Measurements from ENCODE around the gene CMAS.
"Not testable (repeated sequence)": the region's sequence is repeated elsewhere in the genome, so short reads cannot be mapped to it uniquely, and the experiment has no call there.

CMAS gene

DNA sequence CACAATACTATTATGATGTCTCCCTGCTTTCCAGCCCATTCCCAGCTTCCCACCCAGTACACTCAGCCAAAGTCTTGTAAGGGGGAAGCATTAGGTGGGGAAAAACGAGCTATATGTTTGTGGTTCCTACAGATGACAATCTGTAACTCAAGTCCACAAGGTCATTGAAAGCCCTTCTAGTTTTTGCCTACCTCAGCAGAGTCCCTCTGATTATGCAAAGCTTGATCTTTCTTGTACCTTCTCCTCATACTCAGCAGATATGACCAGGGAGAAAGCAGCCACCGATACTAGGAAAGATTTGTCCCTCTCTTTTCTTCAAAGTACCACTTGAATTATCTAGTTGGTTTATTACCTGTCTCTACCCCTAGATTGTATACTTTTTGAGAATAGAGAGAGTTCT lies 10.6 kb downstream of the CMAS start:
- no peak for DNase-seq
- H3K27me3 Mint-ChIP-seq = no peaks in the 10 kb centered on the region

GRCh38 chr12:22059976-22060647 lies 14.1 kb downstream of the CMAS start:
- H3K4me1 Mint-ChIP-seq (ENCODE audit: low read depth) = no peaks in the 10 kb centered on the region
- H3K27me3 Mint-ChIP-seq = no peaks in the 10 kb centered on the region
- H3K36me3 Mint-ChIP-seq (ENCODE audit: low read depth) = peaks cover 73% of the 10 kb centered on the region
- no peaks in the 10 kb centered on the region for H3K9me3 Mint-ChIP-seq
- no peak for DNase-seq
- no peak overlapping the region for H3K27ac Mint-ChIP-seq
- H3K4me3 Mint-ChIP-seq = no peak overlapping the region

More for the DNA sequence above, 10.6 kb downstream of the CMAS start:
- Mint-ChIP-seq H3K27ac (no peak overlapping the region), H3K4me3 (no peak overlapping the region), H3K36me3 (ENCODE audit: low read depth) (peaks cover 54% of the 10 kb centered on the region), H3K9me3 (no peaks in the 10 kb centered on the region), H3K4me1 (ENCODE audit: low read depth) (no peaks in the 10 kb centered on the region)

- H3K27me3 Mint-ChIP-seq = no peaks in the 10 kb centered on the region
- H3K27ac Mint-ChIP-seq = no peak overlapping the region
- peaks cover 56% of the 10 kb centered on the region for H3K36me3 Mint-ChIP-seq (ENCODE audit: low read depth)
- H3K4me3 Mint-ChIP-seq = no peak overlapping the region
- DNase-seq = no peak
- no peaks in the 10 kb centered on the region for H3K9me3 Mint-ChIP-seq
- H3K4me1 Mint-ChIP-seq (ENCODE audit: low read depth) = peaks cover 5% of the 10 kb centered on the region
These were observed 18.9 kb downstream of the CMAS start for GRCh38 chr12:22064968-22065367.

GRCh38 chr12:22066310-22066709 lies 20.3 kb downstream of the CMAS start:
- Mint-ChIP-seq H3K27ac (no peak overlapping the region), H3K27me3 (no peaks in the 10 kb centered on the region)
- no peak for DNase-seq

GRCh38 chr12:22069851-22070250 lies 23.8 kb downstream of the CMAS start:
- Mint-ChIP-seq H3K36me3 (ENCODE audit: low read depth) (peaks cover 25% of the 10 kb centered on the region), H3K27me3 (no peaks in the 10 kb centered on the region), H3K27ac (no peak overlapping the region), H3K4me3 (no peak overlapping the region), H3K9me3 (peaks cover 6% of the 10 kb centered on the region), H3K4me1 (ENCODE audit: low read depth) (peaks cover 5% of the 10 kb centered on the region)
- no peak for DNase-seq

More at GRCh38 chr12:22066310-22066709, 20.3 kb downstream of the CMAS start:
- Mint-ChIP-seq H3K36me3 (ENCODE audit: low read depth) (peaks cover 49% of the 10 kb centered on the region), H3K9me3 (no peaks in the 10 kb centered on the region), H3K4me1 (ENCODE audit: low read depth) (peaks cover 5% of the 10 kb centered on the region), H3K4me3 (no peak overlapping the region)

DNA sequence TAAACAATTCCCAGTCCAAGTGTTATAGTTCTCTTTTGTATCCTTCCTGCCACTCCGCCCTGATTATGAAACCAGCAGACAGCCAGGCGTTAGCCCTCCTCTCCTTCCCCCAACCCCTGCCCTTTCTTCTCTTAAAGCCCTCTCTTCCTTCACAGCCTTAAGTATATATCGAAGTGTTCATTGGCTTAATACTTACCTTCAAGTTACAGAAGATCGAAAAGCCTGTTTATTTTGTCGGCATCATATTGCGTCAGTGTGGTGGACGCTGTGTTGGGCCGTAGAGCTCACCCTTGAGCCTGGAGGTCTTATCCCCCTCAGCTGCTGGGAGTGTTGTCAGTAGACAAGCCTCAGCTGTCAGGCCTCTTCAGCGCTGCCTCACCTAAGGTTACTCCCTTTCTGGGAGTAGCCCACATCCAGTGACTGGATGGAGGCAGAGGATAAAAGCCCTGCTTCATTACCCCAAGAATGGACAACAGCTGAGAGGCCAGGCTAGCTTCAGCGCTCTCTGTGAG lies 36.2 kb downstream of the CMAS start:
- H3K27me3 Mint-ChIP-seq = no peaks in the 10 kb centered on the region
- no peaks in the 10 kb centered on the region for H3K36me3 Mint-ChIP-seq (ENCODE audit: low read depth)
- no peaks in the 10 kb centered on the region for H3K9me3 Mint-ChIP-seq
- DNase-seq = no peak
- no peak overlapping the region for H3K4me3 Mint-ChIP-seq
- no peaks in the 10 kb centered on the region for H3K4me1 Mint-ChIP-seq (ENCODE audit: low read depth)
- H3K27ac Mint-ChIP-seq = no peak overlapping the region

DNA sequence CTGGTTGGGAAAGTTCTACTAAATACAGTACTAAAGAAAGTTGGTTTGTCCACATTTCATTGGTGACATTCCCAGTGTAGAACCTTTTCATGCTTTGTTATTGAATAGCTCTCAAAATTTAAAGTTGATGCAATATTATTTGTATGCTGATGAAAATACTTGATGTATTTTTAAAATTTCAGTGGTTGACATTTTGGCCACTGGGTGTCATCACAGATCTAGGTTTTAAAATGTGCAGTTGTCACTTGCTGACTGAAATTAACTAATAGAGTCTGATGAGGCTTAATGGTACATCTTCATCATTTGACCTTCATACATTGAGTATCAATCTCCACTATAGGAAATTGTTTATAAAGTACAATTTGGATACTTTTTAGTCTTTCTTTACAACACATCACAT lies 37.1 kb downstream of the CMAS start:
- no peaks in the 10 kb centered on the region for H3K4me1 Mint-ChIP-seq (ENCODE audit: low read depth)
- no peaks in the 10 kb centered on the region for H3K36me3 Mint-ChIP-seq (ENCODE audit: low read depth)
- H3K27me3 Mint-ChIP-seq = no peaks in the 10 kb centered on the region
- no peak overlapping the region for H3K27ac Mint-ChIP-seq
- no peak for DNase-seq
- no peaks in the 10 kb centered on the region for H3K9me3 Mint-ChIP-seq
- no peak overlapping the region for H3K4me3 Mint-ChIP-seq

- H3K4me1 Mint-ChIP-seq (ENCODE audit: low read depth) = no peaks in the 10 kb centered on the region
- H3K36me3 Mint-ChIP-seq (ENCODE audit: low read depth) = no peaks in the 10 kb centered on the region
- no peak for DNase-seq
These were observed 38.8 kb downstream of the CMAS start for GRCh38 chr12:22084852-22085251.

GRCh38 chr12:22088886-22089285 lies 42.9 kb downstream of the CMAS start:
- H3K4me1 Mint-ChIP-seq (ENCODE audit: low read depth) = no peaks in the 10 kb centered on the region
- H3K36me3 Mint-ChIP-seq (ENCODE audit: low read depth) = no peaks in the 10 kb centered on the region
- no peaks in the 10 kb centered on the region for H3K27me3 Mint-ChIP-seq
- H3K9me3 Mint-ChIP-seq = no peaks in the 10 kb centered on the region
- no peak overlapping the region for H3K27ac Mint-ChIP-seq
- no peak overlapping the region for H3K4me3 Mint-ChIP-seq
- DNase-seq = no peak

More at GRCh38 chr12:22084852-22085251, 38.8 kb downstream of the CMAS start:
- no peaks in the 10 kb centered on the region for H3K27me3 Mint-ChIP-seq
- H3K4me3 Mint-ChIP-seq = no peak overlapping the region
- H3K27ac Mint-ChIP-seq = no peak overlapping the region
- no peaks in the 10 kb centered on the region for H3K9me3 Mint-ChIP-seq

GRCh38 chr12:22089486-22089885 lies 43.5 kb downstream of the CMAS start:
- Mint-ChIP-seq H3K4me3 (no peak overlapping the region), H3K4me1 (ENCODE audit: low read depth) (no peaks in the 10 kb centered on the region), H3K9me3 (no peaks in the 10 kb centered on the region), H3K27ac (no peak overlapping the region), H3K27me3 (no peaks in the 10 kb centered on the region), H3K36me3 (ENCODE audit: low read depth) (no peaks in the 10 kb centered on the region)
- DNase-seq = no peak

DNA sequence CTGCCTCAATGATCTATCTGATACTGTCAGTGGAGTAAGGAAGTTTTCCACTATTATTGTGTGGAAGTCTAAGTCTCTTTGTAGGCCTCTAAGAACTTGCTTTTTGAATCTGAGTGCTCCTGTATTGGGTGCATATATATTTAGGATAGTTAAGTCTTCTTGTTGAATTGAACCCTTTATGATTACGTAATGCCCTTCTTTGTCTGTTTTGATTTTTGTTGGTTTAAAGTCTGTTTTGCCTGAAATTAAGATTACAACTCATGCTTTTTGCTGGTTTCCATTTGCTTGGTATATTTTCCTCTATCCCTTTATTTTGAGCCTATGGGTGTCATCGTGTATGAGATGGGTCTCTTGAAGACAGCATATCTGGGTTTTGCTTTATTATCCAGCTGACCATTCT lies 53.0 kb downstream of the CMAS start:
- H3K27ac Mint-ChIP-seq; H3K9me3 Mint-ChIP-seq; DNase-seq; H3K27me3 Mint-ChIP-seq; H3K36me3 Mint-ChIP-seq (ENCODE audit: low read depth); H3K4me3 Mint-ChIP-seq: not testable (repeated sequence)
- peaks cover 11% of the 10 kb centered on the region for H3K4me1 Mint-ChIP-seq (ENCODE audit: low read depth)

DNA sequence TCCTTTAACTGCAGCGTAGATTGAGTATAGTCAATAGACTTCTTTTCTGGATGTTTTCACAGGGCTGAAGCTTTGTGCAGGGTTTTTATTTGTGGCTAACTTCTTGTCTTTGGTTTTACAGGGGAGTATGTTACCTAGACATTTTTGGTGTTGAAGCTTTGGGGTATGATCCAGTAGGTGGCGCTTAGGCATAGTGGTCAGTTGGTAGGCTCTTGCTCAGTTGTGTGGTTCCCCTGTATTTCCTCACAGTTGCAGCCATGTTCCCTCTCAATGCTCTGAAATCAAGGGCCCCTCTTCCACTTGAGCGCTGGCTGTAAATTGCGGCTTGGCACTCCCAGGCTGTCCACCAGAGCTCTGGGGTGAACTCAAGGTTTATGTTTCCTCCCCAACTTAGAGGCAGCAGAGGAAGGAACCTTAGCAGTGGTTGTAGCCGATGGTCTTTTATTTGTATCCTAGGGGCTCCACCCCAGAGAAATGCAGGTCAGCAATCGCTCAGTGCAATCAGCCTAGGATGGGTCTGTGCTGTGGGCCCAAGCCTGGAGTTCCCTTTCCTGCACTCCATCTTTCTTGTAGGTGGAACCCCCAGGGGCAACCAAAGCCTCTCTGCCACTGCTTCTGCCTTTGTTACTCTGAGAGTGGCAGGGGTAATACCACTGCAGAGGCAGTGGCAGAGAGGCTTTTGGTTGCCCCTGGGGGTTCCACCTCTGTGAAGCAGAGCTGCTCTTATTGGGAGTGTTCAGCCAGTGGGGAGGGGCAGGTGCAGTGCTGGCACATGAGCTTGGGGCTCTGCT lies 55.1 kb downstream of the CMAS start:
- no peak overlapping the region for H3K4me3 Mint-ChIP-seq
- no peak for DNase-seq
- peaks cover 11% of the 10 kb centered on the region for H3K4me1 Mint-ChIP-seq (ENCODE audit: low read depth)
- no peak overlapping the region for H3K27ac Mint-ChIP-seq
- no peaks in the 10 kb centered on the region for H3K36me3 Mint-ChIP-seq (ENCODE audit: low read depth)
- no peaks in the 10 kb centered on the region for H3K9me3 Mint-ChIP-seq
- no peaks in the 10 kb centered on the region for H3K27me3 Mint-ChIP-seq

GRCh38 chr12:22101749-22102243 lies 55.8 kb downstream of the CMAS start:
- DNase-seq = no peak
- no peaks in the 10 kb centered on the region for H3K36me3 Mint-ChIP-seq (ENCODE audit: low read depth)
- H3K4me1 Mint-ChIP-seq (ENCODE audit: low read depth) = peaks cover 11% of the 10 kb centered on the region
- no peaks in the 10 kb centered on the region for H3K27me3 Mint-ChIP-seq
- no peak overlapping the region for H3K27ac Mint-ChIP-seq
- H3K4me3 Mint-ChIP-seq = no peak overlapping the region
- H3K9me3 Mint-ChIP-seq = no peaks in the 10 kb centered on the region

GRCh38 chr12:22103418-22103817 lies 57.4 kb downstream of the CMAS start:
- no peak overlapping the region for H3K4me3 Mint-ChIP-seq
- H3K27me3 Mint-ChIP-seq = no peaks in the 10 kb centered on the region
- no peaks in the 10 kb centered on the region for H3K9me3 Mint-ChIP-seq
- DNase-seq = no peak
- no peaks in the 10 kb centered on the region for H3K36me3 Mint-ChIP-seq (ENCODE audit: low read depth)
- no peak overlapping the region for H3K27ac Mint-ChIP-seq
- H3K4me1 Mint-ChIP-seq (ENCODE audit: low read depth) = peaks cover 11% of the 10 kb centered on the region

GRCh38 chr12:22105542-22105941 lies 59.5 kb downstream of the CMAS start:
- Mint-ChIP-seq H3K4me1 (ENCODE audit: low read depth) (peaks cover 26% of the 10 kb centered on the region), H3K27ac (no peak overlapping the region), H3K27me3 (no peaks in the 10 kb centered on the region), H3K9me3 (peaks cover 3% of the 10 kb centered on the region), H3K4me3 (no peak overlapping the region), H3K36me3 (ENCODE audit: low read depth) (no peaks in the 10 kb centered on the region)
- no peak for DNase-seq
